Measurements from ENCODE around the gene GCGR. TPM values are rescaled to one million over a fixed set of nuclear protein-coding genes. Genes with fewer than 3 reads are reported as not detected.
A peak's percentile ranks its signal among the peaks of the same experiment; 100 is the strongest.

Gene GCGR
- total and polyA plus RNA-seq, 2 of the 13 experiments (the other 11 are each of a cell fraction or from before 2014, with no cell fraction given): 0.04 to 0.13 TPM

DNA sequence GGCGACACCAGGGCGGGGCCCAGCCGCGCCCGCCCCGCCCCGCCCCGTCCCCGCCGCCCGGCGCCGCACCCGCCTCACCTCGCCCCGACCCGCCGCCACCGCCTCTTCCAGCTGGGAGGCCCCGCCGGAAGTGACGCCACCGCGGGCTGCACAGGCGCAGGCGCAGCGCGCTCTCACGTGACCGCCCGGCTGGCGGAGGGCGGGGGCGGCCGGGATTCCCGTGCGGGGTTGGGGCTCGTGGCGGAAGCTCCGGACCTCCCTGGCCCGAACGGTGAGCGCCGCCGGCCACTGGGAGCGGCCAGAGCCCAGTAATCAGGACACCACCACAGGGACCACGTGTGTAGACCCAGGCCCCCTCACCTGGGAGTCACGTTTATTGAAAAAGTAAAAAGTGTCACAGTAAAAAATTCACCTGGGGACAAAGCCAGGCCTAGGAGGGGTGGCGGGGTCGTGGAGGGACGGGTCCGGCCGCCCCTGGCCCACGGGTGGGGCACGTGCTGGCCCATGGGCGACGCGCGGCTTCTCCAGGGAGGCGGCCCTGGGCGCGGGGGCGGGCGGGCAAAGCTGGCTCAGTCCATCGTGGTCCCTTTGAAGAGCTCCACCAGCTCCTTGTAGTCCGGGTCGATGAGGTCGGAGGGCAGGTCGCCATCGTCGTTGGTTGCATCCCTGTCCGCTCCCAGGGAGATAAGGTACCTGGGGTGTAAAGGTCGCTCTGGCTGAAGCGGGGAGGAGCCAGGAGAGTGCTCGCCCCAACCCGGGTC, 29.4 kb downstream of the GCGR start, which contains the start of gene MCRIP1 (continued):
- TF ChIP-seq, protein P1, sequence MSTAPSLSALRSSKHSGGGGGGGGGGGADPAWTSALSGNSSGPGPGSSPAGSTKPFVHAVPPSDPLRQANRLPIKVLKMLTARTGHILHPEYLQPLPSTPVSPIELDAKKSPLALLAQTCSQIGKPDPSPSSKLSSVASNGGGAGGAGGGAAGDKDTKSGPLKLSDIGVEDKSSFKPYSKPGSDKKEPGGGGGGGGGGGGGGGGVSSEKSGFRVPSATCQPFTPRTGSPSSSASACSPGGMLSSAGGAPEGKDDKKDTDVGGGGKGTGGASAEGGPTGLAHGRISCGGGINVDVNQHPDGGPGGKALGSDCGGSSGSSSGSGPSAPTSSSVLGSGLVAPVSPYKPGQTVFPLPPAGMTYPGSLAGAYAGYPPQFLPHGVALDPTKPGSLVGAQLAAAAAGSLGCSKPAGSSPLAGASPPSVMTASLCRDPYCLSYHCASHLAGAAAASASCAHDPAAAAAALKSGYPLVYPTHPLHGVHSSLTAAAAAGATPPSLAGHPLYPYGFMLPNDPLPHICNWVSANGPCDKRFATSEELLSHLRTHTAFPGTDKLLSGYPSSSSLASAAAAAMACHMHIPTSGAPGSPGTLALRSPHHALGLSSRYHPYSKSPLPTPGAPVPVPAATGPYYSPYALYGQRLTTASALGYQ (CRISPR knock-in tag; IDR thresholded peaks at IDR 0.05): 0 out of 2 replicates have a peak, but pooled peaks have one; percentile 78
- TF ChIP-seq NCOR1 (IDR thresholded peaks at IDR 0.05; ENCODE audit: borderline replicate concordance, low read length) (peak; percentile 61), ZSCAN29 (CRISPR knock-in tag; conservative IDR thresholded peaks at IDR 0.05) (peak; percentile 96), PAWR (CRISPR knock-in tag; IDR thresholded peaks at IDR 0.05; ENCODE audit: borderline replicate concordance) (peak; percentile 74; the same call in 1 of the 2 replicates), ZNF232 (CRISPR knock-in tag; IDR thresholded peaks at IDR 0.05; ENCODE audit: borderline replicate concordance) (peak; percentile 85; the same call in 1 of the 2 replicates), ZNF788 (CRISPR knock-in tag; IDR thresholded peaks at IDR 0.05; ENCODE audit: borderline replicate concordance) (peak; percentile 76; the same call in 1 of the 2 replicates), HNF4A (CRISPR knock-in tag; IDR thresholded peaks at IDR 0.05) (peak; percentile 97), SMAD3 (CRISPR knock-in tag; IDR thresholded peaks at IDR 0.05) (peak; percentile 40), MTA3 (CRISPR knock-in tag; IDR thresholded peaks at IDR 0.05) (no peak), PHB2 (IDR thresholded peaks at IDR 0.05; ENCODE audit: partially characterized antibody) (no peak), ZNF3 (CRISPR knock-in tag; IDR thresholded peaks at IDR 0.05) (no peak; the same call in 1 of the 2 replicates), TP53 (CRISPR knock-in tag; conservative IDR thresholded peaks at IDR 0.05) (no peak), ZNF777 (CRISPR knock-in tag; IDR thresholded peaks at IDR 0.05) (no peak), ZNF292 (CRISPR knock-in tag; IDR thresholded peaks at IDR 0.05; ENCODE audit: borderline replicate concordance, low read depth) (no peak), MTF2 (CRISPR knock-in tag; IDR thresholded peaks at IDR 0.05; ENCODE audit: borderline replicate concordance) (peak; percentile 79; the same call in 1 of the 2 replicates), ZNF75D (CRISPR knock-in tag; IDR thresholded peaks at IDR 0.05; ENCODE audit: borderline replicate concordance) (peak; percentile 94; the same call in 1 of the 2 replicates)
- TF ChIP-seq, protein P2, sequence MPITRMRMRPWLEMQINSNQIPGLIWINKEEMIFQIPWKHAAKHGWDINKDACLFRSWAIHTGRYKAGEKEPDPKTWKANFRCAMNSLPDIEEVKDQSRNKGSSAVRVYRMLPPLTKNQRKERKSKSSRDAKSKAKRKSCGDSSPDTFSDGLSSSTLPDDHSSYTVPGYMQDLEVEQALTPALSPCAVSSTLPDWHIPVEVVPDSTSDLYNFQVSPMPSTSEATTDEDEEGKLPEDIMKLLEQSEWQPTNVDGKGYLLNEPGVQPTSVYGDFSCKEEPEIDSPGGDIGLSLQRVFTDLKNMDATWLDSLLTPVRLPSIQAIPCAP (CRISPR knock-in tag; IDR thresholded peaks at IDR 0.05; ENCODE audit: low read depth): 0 out of 2 replicates have a peak, but pooled peaks have one; percentile 81
- TF ChIP-seq, protein P3, sequence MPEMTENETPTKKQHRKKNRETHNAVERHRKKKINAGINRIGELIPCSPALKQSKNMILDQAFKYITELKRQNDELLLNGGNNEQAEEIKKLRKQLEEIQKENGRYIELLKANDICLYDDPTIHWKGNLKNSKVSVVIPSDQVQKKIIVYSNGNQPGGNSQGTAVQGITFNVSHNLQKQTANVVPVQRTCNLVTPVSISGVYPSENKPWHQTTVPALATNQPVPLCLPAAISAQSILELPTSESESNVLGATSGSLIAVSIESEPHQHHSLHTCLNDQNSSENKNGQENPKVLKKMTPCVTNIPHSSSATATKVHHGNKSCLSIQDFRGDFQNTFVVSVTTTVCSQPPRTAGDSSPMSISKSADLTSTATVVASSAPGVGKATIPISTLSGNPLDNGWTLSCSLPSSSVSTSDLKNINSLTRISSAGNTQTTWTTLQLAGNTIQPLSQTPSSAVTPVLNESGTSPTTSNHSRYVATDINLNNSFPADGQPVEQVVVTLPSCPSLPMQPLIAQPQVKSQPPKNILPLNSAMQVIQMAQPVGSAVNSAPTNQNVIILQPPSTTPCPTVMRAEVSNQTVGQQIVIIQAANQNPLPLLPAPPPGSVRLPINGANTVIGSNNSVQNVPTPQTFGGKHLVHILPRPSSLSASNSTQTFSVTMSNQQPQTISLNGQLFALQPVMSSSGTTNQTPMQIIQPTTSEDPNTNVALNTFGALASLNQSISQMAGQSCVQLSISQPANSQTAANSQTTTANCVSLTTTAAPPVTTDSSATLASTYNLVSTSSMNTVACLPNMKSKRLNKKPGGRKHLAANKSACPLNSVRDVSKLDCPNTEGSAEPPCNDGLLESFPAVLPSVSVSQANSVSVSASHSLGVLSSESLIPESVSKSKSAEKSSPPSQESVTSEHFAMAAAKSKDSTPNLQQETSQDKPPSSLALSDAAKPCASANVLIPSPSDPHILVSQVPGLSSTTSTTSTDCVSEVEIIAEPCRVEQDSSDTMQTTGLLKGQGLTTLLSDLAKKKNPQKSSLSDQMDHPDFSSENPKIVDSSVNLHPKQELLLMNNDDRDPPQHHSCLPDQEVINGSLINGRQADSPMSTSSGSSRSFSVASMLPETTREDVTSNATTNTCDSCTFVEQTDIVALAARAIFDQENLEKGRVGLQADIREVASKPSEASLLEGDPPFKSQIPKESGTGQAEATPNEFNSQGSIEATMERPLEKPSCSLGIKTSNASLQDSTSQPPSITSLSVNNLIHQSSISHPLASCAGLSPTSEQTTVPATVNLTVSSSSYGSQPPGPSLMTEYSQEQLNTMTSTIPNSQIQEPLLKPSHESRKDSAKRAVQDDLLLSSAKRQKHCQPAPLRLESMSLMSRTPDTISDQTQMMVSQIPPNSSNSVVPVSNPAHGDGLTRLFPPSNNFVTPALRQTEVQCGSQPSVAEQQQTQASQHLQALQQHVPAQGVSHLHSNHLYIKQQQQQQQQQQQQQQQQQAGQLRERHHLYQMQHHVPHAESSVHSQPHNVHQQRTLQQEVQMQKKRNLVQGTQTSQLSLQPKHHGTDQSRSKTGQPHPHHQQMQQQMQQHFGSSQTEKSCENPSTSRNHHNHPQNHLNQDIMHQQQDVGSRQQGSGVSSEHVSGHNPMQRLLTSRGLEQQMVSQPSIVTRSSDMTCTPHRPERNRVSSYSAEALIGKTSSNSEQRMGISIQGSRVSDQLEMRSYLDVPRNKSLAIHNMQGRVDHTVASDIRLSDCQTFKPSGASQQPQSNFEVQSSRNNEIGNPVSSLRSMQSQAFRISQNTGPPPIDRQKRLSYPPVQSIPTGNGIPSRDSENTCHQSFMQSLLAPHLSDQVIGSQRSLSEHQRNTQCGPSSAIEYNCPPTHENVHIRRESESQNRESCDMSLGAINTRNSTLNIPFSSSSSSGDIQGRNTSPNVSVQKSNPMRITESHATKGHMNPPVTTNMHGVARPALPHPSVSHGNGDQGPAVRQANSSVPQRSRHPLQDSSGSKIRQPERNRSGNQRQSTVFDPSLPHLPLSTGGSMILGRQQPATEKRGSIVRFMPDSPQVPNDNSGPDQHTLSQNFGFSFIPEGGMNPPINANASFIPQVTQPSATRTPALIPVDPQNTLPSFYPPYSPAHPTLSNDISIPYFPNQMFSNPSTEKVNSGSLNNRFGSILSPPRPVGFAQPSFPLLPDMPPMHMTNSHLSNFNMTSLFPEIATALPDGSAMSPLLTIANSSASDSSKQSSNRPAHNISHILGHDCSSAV (CRISPR knock-in tag; IDR thresholded peaks at IDR 0.05; ENCODE audit: borderline replicate concordance): no peak

Measured in HepG2 (cell line).